Fibroblast of lung (primary cell): Measurements from ENCODE around the gene CD109.

Source experiments
- EZH2 ChIP-seq: IDR thresholded peaks from 2 replicates; pipeline ENCODE4 v1.5.1; 2012; ENCODE audit warnings: low read length, control low read depth, mild to moderate bottlenecking; ENCODE audit errors: missing control alignments
- TF ChIP-seq, protein P1 (sequence below), 2 donors: IDR thresholded peaks in 1 of 2; conservative IDR thresholded peaks in 1 of 2; 1 replicate in 1 of 2; 2 replicates in 1 of 2; pipeline ENCODE4 v1.5.1; 2011 to 2012; ENCODE audit warnings: low read length in 2 of 2, control low read depth in 1 of 2, inconsistent platforms in 1 of 2, low read depth in 1 of 2, mild to moderate bottlenecking in 1 of 2

DNA sequence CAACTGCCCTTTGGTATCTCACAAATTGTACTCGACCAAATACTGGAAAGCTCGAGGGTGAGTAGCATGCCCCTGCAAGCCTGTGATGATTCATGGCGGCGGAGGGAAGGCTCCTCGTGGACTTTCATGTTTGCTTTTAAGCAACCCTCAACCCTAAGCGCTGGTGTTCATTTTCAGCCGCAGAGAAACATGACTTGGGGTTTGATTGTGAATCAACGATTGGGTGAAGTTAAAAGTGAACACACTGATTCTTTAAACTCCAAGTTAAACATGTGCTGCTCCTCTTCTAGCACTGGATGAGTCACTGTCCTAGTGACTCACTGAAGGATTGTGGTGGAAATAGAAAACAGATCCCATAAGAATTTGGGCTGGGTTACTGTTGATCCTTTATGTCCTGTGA is 8.3 kb downstream of the CD109 start:
- TF ChIP-seq, protein P1, sequence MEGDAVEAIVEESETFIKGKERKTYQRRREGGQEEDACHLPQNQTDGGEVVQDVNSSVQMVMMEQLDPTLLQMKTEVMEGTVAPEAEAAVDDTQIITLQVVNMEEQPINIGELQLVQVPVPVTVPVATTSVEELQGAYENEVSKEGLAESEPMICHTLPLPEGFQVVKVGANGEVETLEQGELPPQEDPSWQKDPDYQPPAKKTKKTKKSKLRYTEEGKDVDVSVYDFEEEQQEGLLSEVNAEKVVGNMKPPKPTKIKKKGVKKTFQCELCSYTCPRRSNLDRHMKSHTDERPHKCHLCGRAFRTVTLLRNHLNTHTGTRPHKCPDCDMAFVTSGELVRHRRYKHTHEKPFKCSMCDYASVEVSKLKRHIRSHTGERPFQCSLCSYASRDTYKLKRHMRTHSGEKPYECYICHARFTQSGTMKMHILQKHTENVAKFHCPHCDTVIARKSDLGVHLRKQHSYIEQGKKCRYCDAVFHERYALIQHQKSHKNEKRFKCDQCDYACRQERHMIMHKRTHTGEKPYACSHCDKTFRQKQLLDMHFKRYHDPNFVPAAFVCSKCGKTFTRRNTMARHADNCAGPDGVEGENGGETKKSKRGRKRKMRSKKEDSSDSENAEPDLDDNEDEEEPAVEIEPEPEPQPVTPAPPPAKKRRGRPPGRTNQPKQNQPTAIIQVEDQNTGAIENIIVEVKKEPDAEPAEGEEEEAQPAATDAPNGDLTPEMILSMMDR (conservative IDR thresholded peaks at IDR 0.05 in 1 of 2, IDR thresholded peaks at IDR 0.05 in 1 of 2; ENCODE audit: low read depth in 1 of 2, low read length in 2 of 2): no peak
- no peak for TF ChIP-seq EZH2
